H9 (cell line): ENCODE measurements around the gene RPS27. TPM values are rescaled to one million over a fixed set of nuclear protein-coding genes. Genes with fewer than 3 reads are reported as not detected.
A peak's percentile ranks its signal among the peaks of the same experiment; 100 is the strongest.
"Not testable (repeated sequence)": the region's sequence is repeated elsewhere in the genome, so short reads cannot be mapped to it uniquely, and the experiment has no call there.

Source experiments
- DNase-seq: peaks from one replicate; pipeline ENCODE4 v3.0.0-alpha.2; 2017
- H2AFZ ChIP-seq: one replicate; pipeline ENCODE4 v1.6.1; 2013; ENCODE audit warnings: mild to moderate bottlenecking, low read length, control low read depth, moderate library complexity
- H2AK5ac ChIP-seq: 2 replicates; pipeline ENCODE4 v1.6.1; 2013; ENCODE audit warnings: low read length, control low read depth, mixed read lengths; ENCODE audit not compliant: insufficient read length
- H2BK120ac ChIP-seq: one replicate; pipeline ENCODE4 v1.6.1; 2013; ENCODE audit warnings: low read depth, mild to moderate bottlenecking, low read length, control low read depth, inconsistent platforms; ENCODE audit not compliant: poor library complexity, severe bottlenecking
- H2BK12ac ChIP-seq: 2 replicates; pipeline ENCODE4 v1.6.1; 2013; ENCODE audit warnings: low read length, control low read depth, mixed read lengths, low read depth; ENCODE audit not compliant: insufficient read length
- H2BK15ac ChIP-seq: 2 replicates; pipeline ENCODE4 v1.6.1; 2013; ENCODE audit warnings: low read depth, low read length, control low read depth
- H2BK20ac ChIP-seq: one replicate; pipeline ENCODE4 v1.6.1; 2013; ENCODE audit warnings: low read depth, mild to moderate bottlenecking, low read length, control low read depth, inconsistent platforms; ENCODE audit not compliant: poor library complexity, severe bottlenecking
- H2BK5ac ChIP-seq: 2 replicates; pipeline ENCODE4 v1.6.1; 2013; ENCODE audit warnings: low read length, control low read depth, mixed read lengths; ENCODE audit not compliant: insufficient read length
- H3K14ac ChIP-seq: 2 replicates; pipeline ENCODE4 v1.6.1; 2013; ENCODE audit warnings: low read length, control low read depth; ENCODE audit not compliant: insufficient read depth
- H3K18ac ChIP-seq: 2 replicates; pipeline ENCODE4 v1.6.1; 2013; ENCODE audit warnings: low read depth, mild to moderate bottlenecking, mixed read lengths, low read length, control low read depth; ENCODE audit not compliant: insufficient read length
- H3K23ac ChIP-seq: 2 replicates; pipeline ENCODE4 v1.6.1; 2013; ENCODE audit warnings: low read length, control low read depth, mixed read lengths, low read depth; ENCODE audit not compliant: insufficient read length
- H3K23me2 ChIP-seq: 2 replicates; pipeline ENCODE4 v1.6.1; 2013; ENCODE audit warnings: low read depth, mild to moderate bottlenecking, mixed read lengths, low read length, control low read depth; ENCODE audit not compliant: insufficient read length, poor library complexity, severe bottlenecking
- H3K27ac ChIP-seq: 2 replicates; pipeline ENCODE4 v1.5.1; 2013; ENCODE audit warnings: low read length, control low read depth, mixed read lengths, low read depth; ENCODE audit not compliant: insufficient read length
- H3K27me3 ChIP-seq: 2 replicates; pipeline ENCODE4 v1.6.1; 2013; ENCODE audit warnings: low read length, control low read depth, inconsistent platforms; ENCODE audit not compliant: insufficient read depth
- H3K4ac ChIP-seq: 2 replicates; pipeline ENCODE4 v1.6.1; 2013; ENCODE audit warnings: low read depth, mild to moderate bottlenecking, control low read depth, inconsistent platforms, low read length, moderate library complexity
- H3K4me1 ChIP-seq: 2 replicates; pipeline ENCODE4 v1.6.1; 2013; ENCODE audit warnings: low read length, control low read depth, inconsistent platforms; ENCODE audit not compliant: insufficient read depth
- H3K4me2 ChIP-seq: 2 replicates; pipeline ENCODE4 v1.6.1; 2013; ENCODE audit warnings: low read length, control low read depth, mixed read lengths; ENCODE audit not compliant: insufficient read length, insufficient read depth
- H3K56ac ChIP-seq: 2 replicates; pipeline ENCODE4 v1.6.1; 2013; ENCODE audit warnings: low read depth, mild to moderate bottlenecking, mixed read lengths, low read length, control low read depth; ENCODE audit not compliant: insufficient read length
- H3K79me1 ChIP-seq: 2 replicates; pipeline ENCODE4 v1.6.1; 2013; ENCODE audit warnings: low read depth, mild to moderate bottlenecking, moderate library complexity, low read length, control low read depth, inconsistent platforms; ENCODE audit not compliant: insufficient read depth, poor library complexity, severe bottlenecking
- H3K79me2 ChIP-seq: 2 replicates; pipeline ENCODE4 v1.6.1; 2013; ENCODE audit warnings: low read length, control low read depth, inconsistent platforms; ENCODE audit not compliant: insufficient read depth
- H3K9ac ChIP-seq: 2 replicates; pipeline ENCODE4 v1.6.1; 2013; ENCODE audit warnings: low read length, control low read depth, mixed read lengths; ENCODE audit not compliant: insufficient read length; ENCODE audit errors: extremely low read depth
- H3K9me3 ChIP-seq: one replicate; pipeline ENCODE4 v1.6.1; 2013; ENCODE audit warnings: low read depth, low read length, inconsistent platforms; ENCODE audit not compliant: control insufficient read depth
- H3T11ph ChIP-seq: one replicate; pipeline ENCODE4 v1.6.1; 2013; ENCODE audit warnings: mild to moderate bottlenecking, low read length, control low read depth, inconsistent platforms
- H4K20me1 ChIP-seq: one replicate; pipeline ENCODE4 v1.6.1; 2013; ENCODE audit not compliant: control insufficient read depth, insufficient read length, insufficient read depth
- H4K5ac ChIP-seq: 2 replicates; pipeline ENCODE4 v1.6.1; 2013; ENCODE audit warnings: low read depth, mild to moderate bottlenecking, mixed read lengths, low read length, control low read depth; ENCODE audit not compliant: insufficient read length
- H4K8ac ChIP-seq: replicated peaks from 2 replicates; pipeline ENCODE4 v1.6.1; 2013; ENCODE audit warnings: low read length, control low read depth, mixed read lengths, low read depth; ENCODE audit not compliant: insufficient read length
- H4K91ac ChIP-seq: 2 replicates; pipeline ENCODE4 v1.6.1; 2013; ENCODE audit warnings: low read depth, mild to moderate bottlenecking, moderate library complexity, mixed read lengths, low read length, control low read depth; ENCODE audit not compliant: insufficient read length
- H3K27ac Mint-ChIP-seq, 3 experiments: 2 replicates in 2 of 3; 3 replicates in 1 of 3; pipeline ENCODE4 v1.8.0; 2020 to 2021; ENCODE audit warnings: mixed read lengths in 3 of 3, mild to moderate bottlenecking in 1 of 3, moderate library complexity in 1 of 3
- H3K27me3 Mint-ChIP-seq: 2 replicates; pipeline ENCODE4 v1.8.0; 2021; ENCODE audit warnings: low read depth, mild to moderate bottlenecking, moderate library complexity, mixed read lengths
- H3K36me3 Mint-ChIP-seq, 3 experiments: 2 replicates in 2 of 3; 3 replicates in 1 of 3; pipeline ENCODE4 v1.8.0; 2020 to 2021; ENCODE audit warnings: low read depth in 3 of 3, mixed read lengths in 3 of 3; ENCODE audit not compliant: insufficient read depth in 1 of 3
- H3K4me1 Mint-ChIP-seq, 2 experiments: 2 replicates each; pipeline ENCODE4 v1.8.0; 2020; ENCODE audit warnings: mixed read lengths in 2 of 2
- H3K4me3 Mint-ChIP-seq, 2 experiments: 2 replicates in 1 of 2; 3 replicates in 1 of 2; pipeline ENCODE4 v1.8.0; 2020 to 2021; ENCODE audit warnings: mild to moderate bottlenecking in 2 of 2, mixed read lengths in 2 of 2, moderate library complexity in 1 of 2
- H3K9me3 Mint-ChIP-seq, 2 experiments: 2 replicates in 1 of 2; 3 replicates in 1 of 2; pipeline ENCODE4 v1.8.0; 2020; ENCODE audit warnings: mild to moderate bottlenecking in 2 of 2, mixed read lengths in 2 of 2, moderate library complexity in 1 of 2
- WGBS: extraction: QIAGEN DNeasy Blood & Tissue Kit; methylation state at CpG from one replicate; pipeline ENCODE4 v1.1.7; 2013; ENCODE audit warnings: missing lambda C conversion rate, low lambda C conversion rate, mixed read lengths; ENCODE audit not compliant: insufficient read length; ENCODE audit errors: extremely low coverage; 5-methylcytosine and 5-hydroxymethylcytosine counted together
- total RNA-seq: library from RNA; stranded (reverse); gene quantifications from 2 replicates; pipeline ENCODE4 v1.2.1, GENCODE V29; 2021
- TF ChIP-seq, protein P1 (sequence below): fragments of 200-600 bp; sonication (generic); conservative IDR thresholded peaks from 3 replicates; pipeline ENCODE4 v1.8.0; 2021; ENCODE audit warnings: antibody characterized with exemption, mild to moderate bottlenecking

Gene RPS27
- total RNA-seq, 1 experiment from 2014 or later = 2,321 TPM

DNA sequence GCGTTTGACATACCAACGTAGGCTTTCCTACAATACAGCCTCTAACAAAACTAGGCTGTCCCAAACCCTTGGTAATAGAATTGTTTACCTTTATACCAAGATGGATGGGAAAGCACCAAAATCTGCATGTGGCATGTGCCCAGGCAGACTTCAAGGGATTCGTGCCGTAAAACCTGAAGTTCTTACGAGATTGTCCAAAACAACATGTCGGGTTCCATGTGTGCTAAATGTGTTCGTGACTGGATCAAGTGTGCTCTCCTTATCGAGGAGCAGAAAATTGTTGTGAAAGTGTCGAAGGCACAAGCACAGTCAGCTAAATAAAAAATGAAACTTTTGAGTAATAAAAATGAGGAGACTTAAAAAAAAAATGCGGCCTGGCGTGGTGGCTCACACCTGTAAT is 5.1 kb downstream of the RPS27 start:
- H2AFZ ChIP-seq = no peak overlapping the region
- H2BK20ac ChIP-seq = no peak overlapping the region
- no peak overlapping the region for H3K9ac ChIP-seq
- H3K27me3 Mint-ChIP-seq = peaks cover 2% of the 10 kb centered on the region; the same call in 1 of the 2 replicates
- WGBS = no CpG with 5 or more reads among the region's 11 CpGs
- H2BK5ac ChIP-seq = no peak overlapping the region
- H3K23me2 ChIP-seq = no peaks in the 10 kb centered on the region
- peaks cover 4% of the 10 kb centered on the region for H3K79me1 ChIP-seq
- H2BK15ac ChIP-seq = no peak overlapping the region
- peaks cover 0 to 3% of the 10 kb centered on the region in 2 experiments; a peak in 3 of 5 replicates for H3K9me3 Mint-ChIP-seq
- H3K27ac ChIP-seq = no peak overlapping the region
- H3K4me2 ChIP-seq = no peak overlapping the region
- no peak for DNase-seq
- H3K36me3 Mint-ChIP-seq = peaks cover 35 to 50% (median 46%) of the 10 kb centered on the region in 3 experiments
- H3K4ac ChIP-seq = no peak overlapping the region
- H4K20me1 ChIP-seq = no peaks in the 10 kb centered on the region
- H2AK5ac ChIP-seq = no peak overlapping the region
- H4K8ac ChIP-seq = no peak overlapping the region
- no peak overlapping the region for H2BK120ac ChIP-seq
- H3K56ac ChIP-seq = no peak overlapping the region
- H4K91ac ChIP-seq = no peak overlapping the region
- H3K23ac ChIP-seq = no peak overlapping the region
- peaks cover 13 to 15% of the 10 kb centered on the region in 2 experiments for H3K4me1 Mint-ChIP-seq
- no peak overlapping the region for H3K14ac ChIP-seq
- no peak overlapping the region for H3T11ph ChIP-seq
- TF ChIP-seq, protein P1, sequence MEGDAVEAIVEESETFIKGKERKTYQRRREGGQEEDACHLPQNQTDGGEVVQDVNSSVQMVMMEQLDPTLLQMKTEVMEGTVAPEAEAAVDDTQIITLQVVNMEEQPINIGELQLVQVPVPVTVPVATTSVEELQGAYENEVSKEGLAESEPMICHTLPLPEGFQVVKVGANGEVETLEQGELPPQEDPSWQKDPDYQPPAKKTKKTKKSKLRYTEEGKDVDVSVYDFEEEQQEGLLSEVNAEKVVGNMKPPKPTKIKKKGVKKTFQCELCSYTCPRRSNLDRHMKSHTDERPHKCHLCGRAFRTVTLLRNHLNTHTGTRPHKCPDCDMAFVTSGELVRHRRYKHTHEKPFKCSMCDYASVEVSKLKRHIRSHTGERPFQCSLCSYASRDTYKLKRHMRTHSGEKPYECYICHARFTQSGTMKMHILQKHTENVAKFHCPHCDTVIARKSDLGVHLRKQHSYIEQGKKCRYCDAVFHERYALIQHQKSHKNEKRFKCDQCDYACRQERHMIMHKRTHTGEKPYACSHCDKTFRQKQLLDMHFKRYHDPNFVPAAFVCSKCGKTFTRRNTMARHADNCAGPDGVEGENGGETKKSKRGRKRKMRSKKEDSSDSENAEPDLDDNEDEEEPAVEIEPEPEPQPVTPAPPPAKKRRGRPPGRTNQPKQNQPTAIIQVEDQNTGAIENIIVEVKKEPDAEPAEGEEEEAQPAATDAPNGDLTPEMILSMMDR = no peak
- H3K4me1 ChIP-seq = no peaks in the 10 kb centered on the region
- H3K79me2 ChIP-seq = peaks cover 3% of the 10 kb centered on the region; the same call in 1 of the 2 replicates
- no peak overlapping the region for H2BK12ac ChIP-seq
- no peak overlapping the region for H3K18ac ChIP-seq
- H3K9me3 ChIP-seq = no peaks in the 10 kb centered on the region
- no peaks in the 10 kb centered on the region for H3K27me3 ChIP-seq
- H4K5ac ChIP-seq = no peak overlapping the region
- no peak overlapping the region for H3K4me3 Mint-ChIP-seq
- H3K27ac Mint-ChIP-seq = peak overlapping the region in 1 of 3 experiments; percentile 87; a peak in 2 of 7 replicates

DNA sequence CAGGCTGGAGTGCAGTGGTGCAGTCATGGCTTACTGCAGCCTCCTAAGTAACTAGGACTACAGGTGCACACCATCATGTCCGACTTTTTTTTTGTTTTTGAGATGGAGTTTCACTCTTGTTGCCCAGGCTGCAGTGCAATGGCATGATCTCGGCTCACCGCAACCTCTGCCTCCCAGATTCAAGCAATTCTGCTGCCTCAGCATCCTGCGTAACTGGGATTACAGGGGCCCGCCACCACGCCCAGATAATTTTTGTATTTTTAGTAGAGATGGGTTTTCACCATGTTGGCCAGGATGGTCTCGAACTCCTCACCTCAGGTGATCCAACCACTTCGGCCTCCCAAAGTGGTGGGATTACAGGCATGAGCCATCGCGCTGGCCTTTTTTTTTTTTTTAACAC is 6.3 kb downstream of the RPS27 start:
- not testable (repeated sequence) for H2BK12ac ChIP-seq, DNase-seq, H2BK120ac ChIP-seq, H3T11ph ChIP-seq, H4K8ac ChIP-seq, H3K14ac ChIP-seq, H3K9me3 Mint-ChIP-seq, H3K27me3 Mint-ChIP-seq, H2AK5ac ChIP-seq, H3K79me2 ChIP-seq, H3K4me1 ChIP-seq, H3K79me1 ChIP-seq, H3K4ac ChIP-seq, H2AFZ ChIP-seq, H3K23me2 ChIP-seq, H3K56ac ChIP-seq, H3K18ac ChIP-seq, H2BK20ac ChIP-seq, H3K4me3 Mint-ChIP-seq, H3K4me2 ChIP-seq, H3K27me3 ChIP-seq, H2BK5ac ChIP-seq, H4K91ac ChIP-seq, H4K20me1 ChIP-seq, H3K4me1 Mint-ChIP-seq, H4K5ac ChIP-seq, H3K23ac ChIP-seq, H3K9me3 ChIP-seq, H3K27ac ChIP-seq, H2BK15ac ChIP-seq, H3K9ac ChIP-seq
- Mint-ChIP-seq H3K27ac (peak overlapping the region in 1 of 3 experiments; percentile 77; a peak in 1 of 7 replicates), H3K36me3 (peaks cover 25 to 38% (median 34%) of the 10 kb centered on the region in 3 experiments)
- no CpG with 5 or more reads among the region's 10 CpGs for WGBS
